Measurements from ENCODE around the gene SLC6A13. TPM values are rescaled to one million over a fixed set of nuclear protein-coding genes. Genes with fewer than 3 reads are reported as not detected.

The SLC6A13 gene
- total RNA-seq, 4 donors from 2014 or later, result 5.0 to 24.9 (median 8.8) TPM

DNA sequence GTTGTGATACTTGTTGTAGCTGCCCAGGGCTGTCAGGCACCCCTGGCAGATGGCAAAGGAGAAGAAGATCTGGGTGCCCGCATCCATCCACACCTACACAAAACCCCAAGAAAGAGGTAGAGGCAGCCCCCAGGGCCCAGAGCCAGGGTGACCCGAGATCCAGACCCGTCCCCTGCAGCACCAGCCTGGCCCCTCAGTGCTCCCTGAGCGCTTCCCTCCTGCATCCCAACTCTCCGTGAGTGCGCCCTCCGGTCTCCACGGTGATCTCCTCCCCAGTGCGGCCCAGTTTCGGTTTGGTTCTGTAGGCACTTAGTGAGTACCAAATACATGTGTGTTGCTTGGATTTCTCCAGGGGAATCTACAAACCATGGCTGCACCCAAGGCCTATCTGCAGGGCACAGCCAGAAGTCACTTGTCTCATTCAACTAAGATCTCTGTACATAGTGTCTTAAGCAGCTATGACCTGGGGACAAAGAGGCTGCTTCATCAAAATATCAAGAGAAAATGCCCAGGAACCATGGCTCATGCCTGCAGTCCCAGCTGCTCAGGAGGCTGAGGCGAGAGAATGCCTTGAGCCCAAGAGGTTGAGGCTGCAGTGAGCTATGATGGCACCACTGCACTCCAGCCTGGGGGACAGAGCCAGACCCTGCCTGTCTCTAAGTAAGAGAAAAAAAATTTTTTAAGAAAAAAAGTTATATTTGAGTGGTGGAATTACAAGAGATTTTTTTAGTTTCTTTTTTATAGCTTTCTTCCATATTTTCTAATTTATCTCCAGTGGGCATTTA lies 64.5 kb downstream of the SLC6A13 start:
- Histone ChIP-seq H3K9me3 (no peaks in the 10 kb centered on the region), H3K4me3 (replicated peaks in 1 of 3) (no peak overlapping the region), H3K27me3 (no peaks in the 10 kb centered on the region), H3K36me3 (no peaks in the 10 kb centered on the region), H3K4me1 (peaks cover 13 to 43% of the 10 kb centered on the region in 2 donors), H3K27ac (no peak overlapping the region)
- intact Hi-C loops (cut with DNase I), result no loop called here
- TF ChIP-seq, protein P1, sequence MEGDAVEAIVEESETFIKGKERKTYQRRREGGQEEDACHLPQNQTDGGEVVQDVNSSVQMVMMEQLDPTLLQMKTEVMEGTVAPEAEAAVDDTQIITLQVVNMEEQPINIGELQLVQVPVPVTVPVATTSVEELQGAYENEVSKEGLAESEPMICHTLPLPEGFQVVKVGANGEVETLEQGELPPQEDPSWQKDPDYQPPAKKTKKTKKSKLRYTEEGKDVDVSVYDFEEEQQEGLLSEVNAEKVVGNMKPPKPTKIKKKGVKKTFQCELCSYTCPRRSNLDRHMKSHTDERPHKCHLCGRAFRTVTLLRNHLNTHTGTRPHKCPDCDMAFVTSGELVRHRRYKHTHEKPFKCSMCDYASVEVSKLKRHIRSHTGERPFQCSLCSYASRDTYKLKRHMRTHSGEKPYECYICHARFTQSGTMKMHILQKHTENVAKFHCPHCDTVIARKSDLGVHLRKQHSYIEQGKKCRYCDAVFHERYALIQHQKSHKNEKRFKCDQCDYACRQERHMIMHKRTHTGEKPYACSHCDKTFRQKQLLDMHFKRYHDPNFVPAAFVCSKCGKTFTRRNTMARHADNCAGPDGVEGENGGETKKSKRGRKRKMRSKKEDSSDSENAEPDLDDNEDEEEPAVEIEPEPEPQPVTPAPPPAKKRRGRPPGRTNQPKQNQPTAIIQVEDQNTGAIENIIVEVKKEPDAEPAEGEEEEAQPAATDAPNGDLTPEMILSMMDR (IDR thresholded peaks at IDR 0.05), result no peak
- no peak for TF ChIP-seq POLR2A (IDR thresholded peaks at IDR 0.05)
- no peak for DNase-seq
- WGBS, 2 donors, result 90 to 98% methylated on average over 4 to 11 of the region's 11 CpGs

DNA sequence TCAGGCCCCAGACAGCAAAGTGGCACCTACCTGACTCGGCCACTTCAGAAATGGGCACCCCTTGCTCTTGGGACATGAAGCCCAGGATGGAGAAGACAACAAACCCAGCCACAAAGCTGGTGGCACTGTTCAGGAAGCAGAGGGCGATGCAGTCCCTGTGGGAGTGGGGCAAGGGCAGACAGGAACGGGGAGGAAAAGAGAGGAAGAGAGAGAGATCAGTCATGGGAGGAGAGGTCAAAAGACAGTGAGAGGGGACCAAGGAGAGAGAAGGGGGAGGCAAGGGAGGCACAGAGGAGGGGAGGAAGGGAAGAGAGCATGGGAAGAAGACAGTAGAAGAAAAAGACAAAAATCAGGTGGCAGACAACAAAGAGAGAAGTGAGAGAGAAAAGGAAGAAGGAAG lies 65.3 kb downstream of the SLC6A13 start:
- Histone ChIP-seq H3K9me3 (no peaks in the 10 kb centered on the region), H3K27me3 (no peaks in the 10 kb centered on the region), H3K4me1 (peaks cover 13 to 37% of the 10 kb centered on the region in 2 donors), H3K27ac (no peak overlapping the region), H3K4me3 (replicated peaks in 1 of 3) (no peak overlapping the region), H3K36me3 (no peaks in the 10 kb centered on the region)
- intact Hi-C loops (cut with DNase I), result no loop called here
- WGBS, 2 donors, result 87 to 89% methylated on average over 3 of the region's 3 CpGs
- TF ChIP-seq, protein P1 (IDR thresholded peaks at IDR 0.05), result no peak
- no peak for TF ChIP-seq POLR2A (IDR thresholded peaks at IDR 0.05)
- no peak for DNase-seq

DNA sequence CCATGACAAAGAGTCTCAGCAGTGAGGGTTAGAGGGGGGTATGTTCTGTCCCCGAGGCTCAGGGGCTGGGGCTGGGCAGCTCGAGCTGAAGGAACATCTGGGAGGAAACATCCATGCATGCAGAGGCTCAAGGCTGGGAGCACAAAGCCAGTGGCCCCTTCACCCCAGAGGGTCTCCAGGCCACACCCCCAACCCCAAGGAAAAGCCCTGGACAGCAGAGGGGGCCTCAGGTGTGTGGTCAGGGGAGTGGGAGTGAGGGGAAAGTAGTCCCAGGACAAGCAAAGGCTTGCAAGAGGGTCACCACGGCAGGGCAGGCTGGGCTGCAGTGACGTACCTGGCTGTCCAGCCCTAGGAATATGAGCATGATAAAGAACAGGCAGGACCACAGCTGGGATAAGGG lies 66.2 kb downstream of the SLC6A13 start:
- no peak for DNase-seq
- Histone ChIP-seq H3K9me3 (no peaks in the 10 kb centered on the region), H3K4me3 (replicated peaks in 1 of 3) (no peak overlapping the region), H3K27me3 (no peaks in the 10 kb centered on the region), H3K36me3 (no peaks in the 10 kb centered on the region), H3K27ac (no peak overlapping the region), H3K4me1 (peaks cover 4 to 28% of the 10 kb centered on the region in 2 donors)
- intact Hi-C loops (cut with DNase I), result no loop called here
- TF ChIP-seq, protein P1 (IDR thresholded peaks at IDR 0.05), result no peak
- no peak for TF ChIP-seq POLR2A (IDR thresholded peaks at IDR 0.05)
- 84 to 86% methylated on average over 4 of the region's 4 CpGs for WGBS, 2 donors

DNA sequence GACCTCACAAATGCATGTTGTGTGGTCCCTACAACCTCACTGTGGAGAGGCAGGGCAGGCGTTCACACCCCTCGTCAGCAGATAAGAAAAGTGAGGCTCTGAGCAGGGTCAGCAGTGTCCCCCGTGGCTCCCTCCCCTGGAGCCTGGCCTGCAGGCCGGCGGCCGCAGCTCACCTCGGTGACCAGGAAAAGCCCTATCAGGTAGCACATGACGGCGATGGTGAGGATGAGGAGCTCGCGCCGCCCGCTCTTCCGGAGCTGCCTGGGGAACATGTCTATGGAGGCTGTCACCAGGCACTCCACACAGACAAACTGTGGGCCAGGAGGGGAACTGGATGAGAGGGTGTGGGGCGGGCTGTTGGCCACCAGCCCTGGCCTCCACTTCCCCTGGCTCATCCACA lies 66.7 kb downstream of the SLC6A13 start:
- WGBS, 2 donors, result 93 to 100% methylated on average over 7 to 14 of the region's 15 CpGs
- Histone ChIP-seq H3K9me3 (no peaks in the 10 kb centered on the region), H3K4me1 (peaks cover 0 to 27% of the 10 kb centered on the region in 2 donors), H3K4me3 (replicated peaks in 1 of 3) (no peak overlapping the region), H3K27me3 (no peaks in the 10 kb centered on the region), H3K36me3 (no peaks in the 10 kb centered on the region), H3K27ac (no peak overlapping the region)
- intact Hi-C loops (cut with DNase I), result no loop called here
- no peak for DNase-seq
- TF ChIP-seq POLR2A (IDR thresholded peaks at IDR 0.05), result no peak

DNA sequence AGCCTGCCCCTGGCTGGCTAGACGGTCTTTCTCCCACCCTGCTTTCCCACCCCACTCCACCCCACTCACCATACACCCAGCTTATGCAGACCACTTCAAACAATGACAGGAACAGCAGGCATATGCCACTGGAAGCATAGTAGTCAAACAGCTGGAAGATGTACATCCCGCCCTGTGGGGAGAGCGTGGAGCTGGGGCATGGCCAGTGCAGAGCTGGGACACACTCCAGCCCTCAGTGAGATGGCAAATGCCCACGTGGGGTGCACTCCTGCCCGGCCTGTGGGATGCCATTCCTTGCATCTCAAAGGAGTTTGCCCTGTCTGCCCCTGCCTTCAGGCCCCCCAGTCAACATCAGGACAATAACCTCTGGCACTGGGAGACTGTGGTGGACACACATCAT lies 67.5 kb downstream of the SLC6A13 start:
- 75 to 83% methylated on average over 1 to 5 of the region's 5 CpGs for WGBS, 2 donors
- H3K4me3 ChIP-seq (replicated peaks in 1 of 3), result no peak overlapping the region
- intact Hi-C loops (cut with DNase I), result no loop called here
- no peaks in the 10 kb centered on the region for H3K9me3 ChIP-seq
- no peak for DNase-seq
- H3K4me1 ChIP-seq, result peaks cover 0 to 27% of the 10 kb centered on the region in 2 donors
- TF ChIP-seq, protein P1 (IDR thresholded peaks at IDR 0.05), result no peak
- TF ChIP-seq POLR2A (IDR thresholded peaks at IDR 0.05), result no peak
- no peak overlapping the region for H3K27ac ChIP-seq
- no peaks in the 10 kb centered on the region for H3K36me3 ChIP-seq
- H3K27me3 ChIP-seq, result no peaks in the 10 kb centered on the region
